ENCODE measurements around the gene BICDL1. TPM values are rescaled to one million over a fixed set of nuclear protein-coding genes. Genes with fewer than 3 reads are reported as not detected.

The BICDL1 gene
- total RNA-seq, 1 experiment from 2014 or later: 0.80 TPM

DNA sequence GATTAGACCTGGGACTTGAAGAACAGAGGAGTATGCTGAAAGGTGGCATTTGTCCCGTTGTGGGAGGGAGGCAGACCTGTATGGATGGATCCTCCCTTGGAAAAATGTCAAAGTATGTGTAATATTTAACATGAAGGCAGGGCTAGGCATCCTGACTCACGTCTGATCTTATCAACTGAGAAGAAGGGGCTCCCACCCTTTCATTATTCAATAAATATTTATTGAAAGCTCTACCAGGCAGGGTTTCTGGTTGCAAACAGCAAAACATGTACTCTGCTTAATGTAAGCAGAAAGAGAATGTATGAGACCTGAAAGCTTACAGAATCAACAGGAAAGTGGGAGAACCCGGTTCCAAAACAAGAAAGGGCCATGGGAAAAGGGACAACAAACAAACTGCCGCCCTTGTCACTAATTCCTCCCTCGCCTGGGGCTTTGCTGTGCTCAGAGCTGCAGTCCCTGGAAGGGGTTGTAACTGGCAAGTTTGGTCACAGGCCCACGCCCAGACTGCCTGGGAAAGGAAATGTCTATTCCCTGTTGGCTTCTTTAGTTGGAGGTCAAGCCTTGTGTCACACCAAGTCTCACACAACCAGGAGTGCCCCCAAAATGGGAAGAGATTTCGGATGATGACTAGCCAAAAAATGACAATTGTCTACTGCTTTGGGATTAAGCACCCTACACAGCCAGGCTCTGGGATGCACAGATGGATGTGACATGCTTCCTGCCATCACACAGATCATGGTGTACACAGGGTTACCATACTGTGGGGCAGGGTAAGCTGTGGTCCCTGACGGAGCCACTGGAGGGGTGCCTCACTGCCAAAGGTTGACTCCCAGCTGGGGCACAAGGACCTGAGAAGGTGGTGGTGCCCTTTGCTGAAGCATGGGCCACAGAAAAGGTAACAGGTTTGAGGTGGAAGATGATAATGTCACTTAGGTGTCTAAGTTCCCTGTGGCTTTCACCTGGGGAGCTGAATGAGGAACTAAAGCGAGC is 90.7 kb downstream of the BICDL1 start:
- peak; percentile 26 for DNase-seq (ENCODE audit: low read depth)

DNA sequence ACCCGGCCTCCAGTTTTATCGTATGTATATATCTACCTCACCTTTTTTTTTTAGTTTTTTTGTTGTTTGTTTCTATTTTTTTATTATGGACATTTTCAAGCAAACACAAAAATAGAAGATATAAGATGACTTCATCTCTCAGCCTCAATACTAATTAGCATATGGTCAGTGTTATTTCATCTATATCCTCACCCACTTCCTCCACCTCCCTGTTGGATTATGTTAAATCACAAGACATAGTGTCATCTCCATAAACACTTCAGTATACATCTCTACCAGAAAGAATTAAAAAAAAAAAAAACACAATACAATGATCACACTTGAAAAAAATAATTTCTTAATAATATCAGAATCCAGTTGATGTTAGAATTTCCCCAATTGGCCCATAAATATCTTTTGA is 92.6 kb downstream of the BICDL1 start:
- no peak for DNase-seq (ENCODE audit: low read depth)

DNA sequence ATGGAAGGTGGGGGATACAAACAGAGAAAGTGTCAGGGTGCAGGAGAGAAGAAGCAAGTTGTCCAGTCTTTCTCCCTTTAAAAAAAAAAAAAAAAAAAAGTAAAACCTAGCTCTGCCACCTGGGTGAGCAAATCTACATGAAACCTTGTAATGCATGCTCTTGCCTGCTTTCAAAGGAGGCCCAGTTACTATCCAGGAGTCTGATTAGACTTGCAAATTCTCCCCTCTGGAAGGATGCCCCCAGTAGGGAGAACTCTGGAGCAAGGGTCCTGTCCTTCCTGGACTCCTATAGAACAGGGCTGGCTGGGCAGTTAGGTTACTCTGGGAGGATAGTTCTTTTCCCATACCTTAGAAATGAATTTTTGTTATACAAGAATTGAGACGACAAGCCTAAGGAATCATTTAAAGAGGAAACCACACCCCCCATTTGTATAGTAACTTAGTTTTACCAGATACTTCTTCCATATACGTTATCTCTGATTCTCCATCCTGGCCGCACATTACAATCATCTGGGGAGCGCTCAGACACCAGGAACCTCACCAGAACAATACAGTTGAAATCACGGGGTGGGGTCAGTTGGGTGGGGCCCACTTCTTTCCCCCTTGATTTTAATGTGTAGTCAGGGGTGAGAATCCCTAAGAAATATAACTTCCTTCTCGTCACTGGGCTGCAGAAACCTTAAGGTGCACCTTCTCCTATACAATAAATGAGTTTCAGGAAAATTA is 97.0 kb downstream of the BICDL1 start:
- no peak for DNase-seq (ENCODE audit: low read depth)

DNA sequence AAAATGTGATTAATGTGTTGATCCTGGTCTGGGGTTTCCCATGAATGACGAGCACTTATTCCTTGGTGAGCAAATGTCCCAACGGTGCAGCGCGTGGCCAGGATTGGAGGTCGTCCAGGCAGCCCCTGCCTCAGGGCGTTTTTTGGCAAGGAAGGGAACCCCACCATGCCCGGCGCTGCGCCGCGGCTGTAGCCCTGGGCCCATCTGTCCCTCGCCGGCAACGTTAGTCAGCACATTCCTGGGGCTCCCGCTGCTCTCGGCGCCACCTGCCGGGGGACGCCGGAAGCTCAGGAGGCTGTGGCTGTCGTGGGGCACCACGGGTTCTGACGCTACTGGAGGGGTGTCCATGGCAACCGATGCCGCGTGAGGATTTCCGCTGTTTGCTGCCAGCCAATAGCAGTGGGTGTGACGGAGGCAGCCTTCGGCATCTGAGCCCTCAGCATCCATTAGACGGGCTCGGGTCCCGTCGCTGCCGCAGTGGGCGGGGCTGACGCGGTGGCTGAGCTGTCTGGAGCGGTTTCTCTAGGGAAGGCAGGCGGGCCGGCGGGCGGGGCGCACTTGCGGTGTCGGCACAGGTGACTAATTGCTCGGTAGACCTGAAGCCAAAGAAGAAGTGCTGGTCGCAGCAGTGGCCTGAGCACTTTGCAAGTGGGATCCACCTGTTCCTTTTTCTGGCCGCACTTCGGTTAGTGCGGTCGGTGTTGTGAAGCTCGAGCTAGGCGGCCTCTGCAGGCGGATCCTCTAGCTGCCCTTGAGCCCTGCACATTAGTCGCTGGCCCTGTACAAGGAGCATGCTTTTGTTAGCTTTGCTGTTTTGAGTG is 98.0 kb downstream of the BICDL1 start:
- peak; percentile 100 for DNase-seq (ENCODE audit: low read depth)

DNA sequence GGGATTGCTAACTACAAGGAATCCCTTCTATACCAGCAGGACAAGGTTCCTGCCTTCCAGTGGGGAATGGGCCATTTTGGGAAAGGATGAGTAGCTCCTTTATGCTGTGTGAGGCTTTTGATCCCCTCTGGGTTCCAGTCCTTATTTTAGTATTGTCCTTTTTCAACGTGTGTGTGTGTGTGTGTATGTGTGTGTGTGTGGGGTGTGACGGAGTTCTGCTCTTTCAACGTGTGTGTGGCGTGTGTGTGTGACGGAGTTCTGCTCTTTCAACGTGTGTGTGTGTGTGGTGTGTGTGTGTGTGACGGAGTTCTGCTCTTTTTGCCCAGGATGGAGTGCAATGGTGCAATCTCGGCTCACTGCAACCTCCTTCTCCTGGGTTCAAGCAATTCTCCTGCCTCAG is 100.1 kb downstream of the BICDL1 start:
- DNase-seq (ENCODE audit: low read depth): no peak

DNA sequence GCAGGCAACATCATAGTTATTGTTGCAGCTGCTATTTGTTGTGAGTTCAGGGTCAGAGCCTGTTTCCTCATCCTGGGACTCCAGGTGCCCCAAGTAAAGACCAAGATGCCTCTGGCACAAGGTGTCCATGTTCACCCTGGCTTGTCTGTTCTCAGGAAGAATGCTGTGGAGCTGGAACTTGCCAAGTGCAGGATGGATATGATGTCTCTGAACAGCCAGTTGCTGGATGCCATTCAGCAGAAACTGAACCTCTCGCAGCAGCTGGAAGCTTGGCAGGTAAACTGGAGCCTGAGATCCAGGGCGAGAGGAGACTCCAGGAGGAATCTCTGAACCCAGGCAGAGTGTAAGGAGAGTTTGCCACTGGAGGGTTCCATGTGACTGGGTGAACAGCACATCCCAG is 100.8 kb downstream of the BICDL1 start:
- no peak for DNase-seq (ENCODE audit: low read depth)

DNA sequence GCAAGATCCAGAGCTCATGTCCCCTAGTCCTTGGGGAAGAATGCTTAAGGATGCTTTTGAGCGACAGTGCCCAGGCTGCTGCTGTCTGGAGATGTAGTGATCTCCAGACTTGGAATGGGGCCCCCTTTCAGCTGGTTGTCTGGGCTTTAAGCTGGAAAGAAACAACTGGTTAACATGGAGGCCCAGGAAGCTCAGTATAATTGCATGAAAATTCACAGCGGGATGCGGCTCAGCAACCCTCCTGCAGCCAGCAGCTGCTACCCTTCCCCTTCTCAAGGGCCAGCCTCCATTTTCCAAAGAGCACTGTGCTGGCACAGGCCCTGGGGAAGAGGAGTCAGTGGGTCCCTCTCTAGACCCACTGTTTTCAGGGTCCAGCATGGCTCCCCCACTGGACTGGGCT is 101.2 kb downstream of the BICDL1 start:
- no peak for DNase-seq (ENCODE audit: low read depth)

DNA sequence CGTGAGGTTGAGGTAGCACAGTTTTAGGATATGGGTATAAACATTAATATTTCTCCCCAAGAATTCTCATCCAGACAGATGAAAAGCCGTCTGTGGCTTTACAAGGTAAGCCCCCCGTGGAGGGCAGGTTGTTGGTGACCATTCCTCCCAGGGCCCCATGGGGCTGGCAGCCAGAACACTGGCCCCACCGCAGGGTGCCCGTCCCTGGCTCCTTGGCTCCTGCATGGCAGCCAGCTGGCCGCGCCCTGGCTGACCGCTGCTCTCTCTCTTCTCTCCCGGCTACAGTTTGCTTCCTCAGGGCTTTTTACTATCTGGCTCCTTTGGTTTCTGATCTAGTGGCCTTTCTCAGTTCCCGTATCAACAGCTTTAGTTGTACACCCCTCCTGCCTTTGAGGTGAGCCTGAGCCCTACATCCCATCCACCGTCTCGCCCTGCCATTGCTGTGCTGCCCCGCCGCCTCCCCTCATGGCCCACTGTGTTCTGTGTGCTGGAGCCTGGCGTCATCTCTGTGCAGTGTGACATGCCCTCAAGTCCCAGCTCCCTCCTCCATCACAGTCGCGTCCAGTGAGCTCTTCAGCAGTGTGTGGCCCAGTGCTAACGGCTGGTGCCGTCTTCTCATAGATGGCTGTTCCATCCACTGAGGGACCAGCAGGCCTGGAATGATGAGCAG is 101.7 kb downstream of the BICDL1 start:
- DNase-seq (ENCODE audit: low read depth): no peak

DNA sequence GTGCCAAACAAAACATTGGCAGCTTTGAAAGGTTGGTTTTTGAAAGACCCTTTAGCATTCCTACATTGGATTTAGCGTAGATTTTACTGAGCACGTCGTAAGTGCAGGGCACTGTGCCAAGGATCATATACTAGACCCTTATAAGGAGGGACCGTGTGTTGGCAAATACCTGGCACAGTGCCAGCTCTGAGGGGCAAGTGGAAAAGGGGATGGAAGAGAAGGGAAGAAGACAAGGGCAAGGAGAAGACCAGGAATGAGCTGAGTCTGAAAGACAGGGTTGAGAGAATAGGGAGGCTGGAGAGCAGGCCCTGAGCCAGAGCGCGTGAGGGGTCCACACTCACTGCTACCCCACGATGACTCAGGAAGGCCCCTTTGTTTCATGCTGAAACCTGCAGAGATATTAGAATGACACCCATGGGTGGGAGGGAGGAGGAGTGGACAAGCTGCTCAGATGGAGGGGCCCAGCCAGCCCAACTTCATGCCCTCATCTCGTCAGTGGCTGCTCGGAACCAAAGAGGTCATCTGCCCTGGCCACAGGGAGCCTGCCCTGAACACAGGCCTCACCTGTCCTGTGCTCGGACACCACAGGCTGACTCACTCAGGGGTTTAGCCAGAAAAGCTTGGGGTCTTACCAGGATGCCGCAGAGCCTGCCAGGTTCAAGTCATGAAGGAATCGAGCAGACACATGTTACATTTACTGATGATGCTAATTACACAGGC is 102.5 kb downstream of the BICDL1 start:
- DNase-seq (ENCODE audit: low read depth): no peak

DNA sequence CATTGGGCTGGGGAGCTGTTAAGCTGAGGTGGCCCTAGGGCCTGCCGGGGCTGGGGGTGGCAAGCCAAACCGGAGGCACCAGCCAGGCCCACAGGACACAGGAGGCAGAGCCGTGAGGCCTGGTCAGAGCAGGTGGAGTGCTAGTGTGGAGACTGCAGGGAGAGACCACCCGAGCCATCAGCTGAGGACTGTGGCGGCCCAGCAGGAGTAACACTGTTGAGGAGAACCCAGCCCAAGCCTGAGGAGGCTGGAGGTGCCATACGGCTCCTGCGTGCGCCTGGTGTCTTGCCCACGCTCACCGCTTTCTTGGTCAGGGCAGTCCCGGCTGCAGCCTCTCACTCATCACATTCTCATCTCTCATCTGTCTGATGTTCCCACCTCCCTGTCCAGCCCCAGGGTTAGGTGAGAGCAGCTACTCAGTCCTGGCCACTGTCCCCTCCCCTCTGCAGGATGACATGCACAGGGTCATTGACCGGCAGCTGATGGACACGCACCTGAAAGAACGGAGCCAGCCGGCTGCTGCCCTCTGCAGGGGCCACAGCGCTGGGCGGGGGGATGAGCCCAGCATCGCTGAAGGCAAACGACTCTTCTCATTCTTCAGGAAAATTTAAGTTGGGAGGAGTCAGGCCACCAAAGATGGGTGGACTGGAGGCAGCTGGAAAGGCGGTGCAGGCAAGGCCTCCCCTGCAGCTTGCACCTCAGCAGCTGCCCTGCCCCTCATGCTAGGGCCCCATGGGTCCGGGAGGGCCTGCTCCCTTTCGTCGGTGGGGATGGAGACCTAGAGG is 103.7 kb downstream of the BICDL1 start:
- no peak for DNase-seq (ENCODE audit: low read depth)

DNA sequence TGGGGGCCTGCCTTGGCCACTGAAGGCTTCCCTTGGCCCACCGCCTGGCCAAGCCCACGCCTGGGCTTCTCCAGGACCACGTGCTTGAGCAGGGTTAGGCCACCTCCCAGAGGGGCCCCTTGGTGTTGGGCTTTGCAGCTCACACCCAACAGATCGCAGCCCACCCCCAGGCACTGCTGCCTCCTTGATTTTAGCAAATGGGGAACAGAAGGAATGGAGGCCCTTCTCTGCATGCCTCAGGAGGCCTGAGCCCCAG is 104.2 kb downstream of the BICDL1 start:
- DNase-seq (ENCODE audit: low read depth): no peak

DNA sequence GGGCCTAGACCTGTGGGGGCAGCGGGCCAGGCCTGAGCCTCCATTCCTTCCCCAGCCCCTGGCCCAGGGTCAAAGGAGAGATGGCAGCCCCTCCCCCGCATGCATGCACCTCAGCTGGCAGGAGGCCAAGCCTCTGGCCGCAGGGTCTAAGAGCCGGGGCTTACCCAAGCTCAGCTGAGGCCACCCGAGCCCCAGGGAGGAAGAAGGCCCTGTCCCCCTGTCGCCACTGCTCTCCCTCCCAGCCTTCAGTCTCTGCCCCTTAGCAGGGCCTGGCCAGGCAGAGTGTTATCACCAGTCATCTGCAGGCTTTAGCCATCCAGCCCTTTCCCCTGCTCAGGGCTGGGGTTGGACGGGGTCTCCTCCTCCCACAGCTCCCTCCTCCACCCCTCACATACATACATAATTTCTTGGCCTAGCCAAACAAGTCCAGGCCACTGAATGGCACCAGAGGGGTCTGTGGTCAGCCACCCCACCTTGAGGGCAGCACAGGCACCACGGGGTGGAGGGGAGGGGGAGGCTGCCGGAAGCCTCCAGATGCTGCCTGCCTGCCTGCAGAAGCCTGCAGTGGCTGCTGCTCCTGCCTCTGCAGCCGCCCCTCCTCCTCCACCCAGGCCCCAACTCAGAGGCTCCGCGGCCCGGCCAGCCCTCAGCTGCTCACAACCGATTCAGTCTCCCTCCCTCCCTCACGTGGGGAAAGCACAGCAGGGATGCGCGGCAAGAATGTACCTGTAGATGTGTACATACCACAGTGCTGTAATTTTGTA is 104.7 kb downstream of the BICDL1 start:
- no peak for DNase-seq (ENCODE audit: low read depth)

DNA sequence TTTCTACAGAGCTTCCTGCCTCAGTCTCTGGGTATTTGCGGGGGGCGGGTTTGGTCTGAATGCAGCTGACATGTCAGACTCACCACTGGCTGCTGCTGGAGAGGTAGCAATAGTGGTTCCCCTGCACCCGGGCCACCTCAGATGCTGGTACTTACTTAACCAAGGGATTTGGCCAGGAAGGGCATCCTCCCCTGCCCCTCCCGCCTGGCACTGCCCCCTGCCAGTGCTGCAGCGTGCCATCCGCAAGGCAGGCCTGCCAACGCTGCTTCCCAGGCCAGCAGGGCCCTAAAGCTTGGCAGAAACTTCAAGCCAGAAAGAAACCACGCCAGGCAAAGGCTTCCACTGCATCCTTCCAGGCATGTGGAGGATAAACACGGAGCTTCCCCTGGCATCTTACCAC is 105.4 kb downstream of the BICDL1 start:
- no peak for DNase-seq (ENCODE audit: low read depth)

DNA sequence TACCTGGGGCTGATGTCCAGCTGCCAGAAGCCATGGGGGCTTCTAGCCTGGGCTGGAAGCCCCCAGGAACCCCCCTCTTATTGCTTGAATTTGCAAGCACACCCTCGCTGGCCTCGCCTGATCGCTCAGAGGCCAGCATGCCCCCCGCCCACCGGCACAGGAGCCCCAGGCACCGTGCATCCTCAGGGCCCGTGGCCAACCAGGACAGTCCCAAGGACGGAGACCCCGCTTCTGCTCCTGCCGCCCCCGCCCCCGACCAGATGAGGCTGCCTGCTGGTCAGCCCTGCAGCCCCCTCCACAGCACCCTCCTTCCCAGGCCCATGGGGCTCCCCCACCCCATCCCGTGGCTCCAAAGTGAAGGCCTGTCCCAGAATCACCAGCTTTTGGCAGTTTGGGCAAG is 106.3 kb downstream of the BICDL1 start:
- DNase-seq (ENCODE audit: low read depth): no peak

DNA sequence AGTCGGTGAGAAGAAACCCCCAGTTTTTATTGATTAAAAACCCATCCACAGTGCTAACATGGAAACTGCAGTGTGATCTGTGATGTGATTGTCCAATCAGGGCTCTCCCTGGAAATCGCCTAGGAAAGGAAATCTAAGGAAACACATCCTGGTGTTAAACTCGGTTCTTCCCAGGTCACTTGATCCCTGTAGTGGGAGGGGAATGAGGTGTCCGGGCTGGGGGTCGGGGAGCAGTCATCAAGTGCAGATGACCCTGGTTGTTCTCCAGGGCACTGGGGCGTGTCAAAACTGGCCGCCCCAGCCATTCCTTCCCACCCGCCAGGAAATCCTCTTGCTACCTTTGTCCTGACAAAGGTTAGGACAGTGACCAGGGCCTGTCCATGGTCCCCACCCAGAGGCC is 106.7 kb downstream of the BICDL1 start:
- no peak for DNase-seq (ENCODE audit: low read depth)

DNA sequence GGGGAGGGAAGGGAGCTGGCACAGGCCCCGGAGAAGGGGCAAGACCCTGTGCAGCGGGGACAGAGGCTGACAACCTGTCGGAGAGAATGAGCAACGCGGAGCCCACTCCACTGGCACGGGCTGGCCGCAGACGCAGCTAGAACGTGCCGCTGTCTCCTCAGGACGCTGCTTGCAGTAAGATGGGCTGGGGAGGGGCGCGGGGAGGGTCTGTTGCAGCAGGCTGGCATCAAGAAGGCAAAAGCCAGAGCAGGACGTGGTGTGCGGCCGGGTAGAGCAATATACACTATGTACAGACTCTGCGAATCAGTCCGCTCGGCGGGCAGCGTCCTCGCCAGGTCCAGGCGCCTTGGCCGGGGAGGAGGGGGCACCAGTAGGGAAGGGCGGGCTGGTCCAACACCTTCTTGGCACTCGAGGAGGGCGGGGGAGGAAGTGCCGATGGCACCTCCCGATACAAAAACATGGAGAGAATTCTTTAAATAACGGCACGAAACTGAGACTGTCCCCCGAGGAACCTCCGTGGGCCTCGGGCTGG is 107.7 kb downstream of the BICDL1 start:
- DNase-seq (ENCODE audit: low read depth): no peak

DNA sequence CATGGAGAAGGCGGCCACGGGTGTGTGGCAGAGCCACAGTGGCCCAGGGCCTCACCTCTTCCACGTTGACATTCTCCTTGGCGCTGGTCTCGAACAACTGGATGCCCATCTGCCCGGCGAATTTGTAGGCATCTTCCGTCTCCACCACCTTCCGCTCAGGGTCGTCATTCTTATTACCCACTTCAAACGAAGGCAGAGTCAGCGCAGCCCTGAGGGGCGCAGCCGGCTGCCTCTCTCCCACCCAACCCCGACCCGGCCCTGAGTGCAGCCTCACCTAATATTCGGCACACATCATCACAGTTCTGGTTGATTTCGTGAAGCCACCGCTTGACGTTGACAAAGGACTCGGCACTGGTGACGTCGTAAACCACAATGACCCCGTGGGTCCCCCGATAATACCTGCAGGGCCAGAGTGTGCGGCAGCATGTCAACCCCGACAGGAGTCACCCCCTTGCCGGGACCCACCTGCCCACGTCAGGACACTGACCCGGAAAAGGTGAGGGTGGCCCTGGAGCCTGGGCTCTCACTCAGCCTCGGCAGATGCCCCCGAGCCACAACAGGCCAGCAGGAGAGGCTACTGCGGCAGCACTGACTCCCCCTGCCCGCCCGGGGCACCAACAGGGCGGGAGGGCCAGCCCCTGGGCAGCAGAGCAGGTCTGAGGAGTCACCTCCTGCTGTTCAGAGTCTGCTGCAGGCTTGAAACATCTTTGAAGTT is 109.9 kb downstream of the BICDL1 start:
- DNase-seq (ENCODE audit: low read depth): no peak

DNA sequence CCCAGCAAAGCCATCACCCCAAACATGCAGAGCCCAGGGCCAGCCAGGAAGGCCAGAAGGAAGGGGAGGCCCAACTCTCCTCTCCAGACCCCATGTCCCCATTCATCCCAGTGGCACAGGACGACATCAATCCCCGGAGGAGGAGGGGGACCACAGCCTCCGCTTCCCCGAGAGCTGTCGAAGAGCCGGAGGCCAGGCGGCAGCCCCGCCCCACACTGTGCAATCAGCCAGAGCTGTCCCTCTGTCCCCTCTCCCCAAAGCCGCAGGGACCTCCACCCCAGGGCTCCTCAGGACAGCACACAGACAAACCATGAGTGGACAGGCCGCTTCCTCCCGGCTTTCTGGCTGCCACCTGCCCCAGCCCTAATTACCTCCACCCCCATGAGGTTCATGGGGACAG is 110.7 kb downstream of the BICDL1 start:
- DNase-seq (ENCODE audit: low read depth): no peak

DNA sequence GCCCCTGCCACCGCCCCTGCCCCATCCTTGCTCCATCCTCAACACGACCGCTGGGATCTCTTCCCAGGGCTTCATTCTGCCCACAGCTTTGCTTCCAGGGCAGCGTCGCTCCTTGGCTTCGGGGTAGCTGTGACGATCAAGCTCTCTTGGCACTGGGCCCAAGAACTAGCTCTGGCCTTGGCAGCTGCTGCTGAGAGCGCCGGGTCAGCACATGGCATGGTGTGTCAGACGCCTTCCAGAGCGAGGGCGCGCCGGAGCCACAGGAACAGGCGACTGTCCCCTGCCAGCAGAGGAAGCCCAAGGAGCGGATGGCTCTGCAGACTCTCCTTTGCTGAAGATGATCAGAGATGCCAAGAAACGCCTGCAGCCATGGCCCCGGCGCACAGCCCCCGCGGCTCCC is 111.6 kb downstream of the BICDL1 start:
- DNase-seq (ENCODE audit: low read depth): no peak

Measured in Daoy (cell line).